NCI-H1105 (cell line): ENCODE measurements around the gene OR2T10.
"Not testable (repeated sequence)": the region's sequence is repeated elsewhere in the genome, so short reads cannot be mapped to it uniquely, and the experiment has no call there.

Source experiments
- DNase-seq: peaks from one replicate; lab custom pipeline; 2025; lab: John Stamatoyannopoulos, UW

Gene OR2T10

GRCh38 chr1:248593226-248593625, 4.3 kb downstream of the OR2T10 start:
- no peak for DNase-seq

DNA sequence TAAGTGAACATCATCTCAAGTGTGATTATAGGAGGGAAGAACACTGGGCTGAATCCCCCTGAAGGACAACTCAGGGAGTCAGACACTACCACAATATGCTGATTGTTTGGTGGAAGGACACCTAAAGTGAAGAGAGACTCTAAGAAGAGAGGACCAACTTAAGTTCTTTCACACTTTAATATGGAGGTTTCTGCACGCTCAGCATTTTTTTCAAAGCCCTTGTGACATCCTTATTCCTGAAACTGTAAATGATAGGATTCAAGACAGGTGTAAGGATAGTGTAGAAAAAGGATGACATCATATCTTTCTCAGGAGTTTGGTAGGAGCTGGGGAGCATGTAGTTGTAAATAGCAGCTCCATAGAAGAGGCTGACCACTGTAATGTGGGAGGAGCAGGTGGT, 4.8 kb downstream of the OR2T10 start:
- DNase-seq, result no peak

DNA sequence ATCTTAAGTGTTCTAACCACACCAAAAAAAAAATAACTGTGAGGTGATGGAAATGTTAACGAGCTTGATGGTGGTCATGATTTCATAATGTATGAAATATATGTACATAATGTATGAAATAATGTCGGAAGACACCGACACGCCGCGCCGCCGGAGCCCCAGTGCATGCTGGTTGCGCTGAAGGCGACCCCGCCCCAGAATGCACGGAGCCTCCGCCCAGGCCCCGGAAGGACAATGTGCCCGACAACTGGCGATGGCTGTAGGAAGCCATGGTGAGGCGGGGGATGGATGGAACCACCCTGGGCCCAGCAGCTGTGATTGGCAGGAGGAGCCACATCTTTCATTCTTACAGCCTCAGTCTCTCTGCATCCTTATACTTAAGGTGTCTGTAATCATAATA, 7.4 kb downstream of the OR2T10 start:
- no peak for DNase-seq

- no peak for DNase-seq
These were observed 8.2 kb downstream of the OR2T10 start for GRCh38 chr1:248589334-248589733.

GRCh38 chr1:248585266-248585665, 12.2 kb downstream of the OR2T10 start:
- DNase-seq, result no peak

GRCh38 chr1:248576260-248576980, 21.1 kb downstream of the OR2T10 start:
- no peak for DNase-seq

GRCh38 chr1:248574657-248575056, 22.8 kb downstream of the OR2T10 start, which contains the start of gene OR2T34:
OR2T34 (minus strand) TSS chr1:248574757; CDS start chr1:248574757, 0 bp downstream.
- DNase-seq, result not testable (repeated sequence)

GRCh38 chr1:248573856-248574255, 23.6 kb downstream of the OR2T10 start:
- not testable (repeated sequence) for DNase-seq

DNA sequence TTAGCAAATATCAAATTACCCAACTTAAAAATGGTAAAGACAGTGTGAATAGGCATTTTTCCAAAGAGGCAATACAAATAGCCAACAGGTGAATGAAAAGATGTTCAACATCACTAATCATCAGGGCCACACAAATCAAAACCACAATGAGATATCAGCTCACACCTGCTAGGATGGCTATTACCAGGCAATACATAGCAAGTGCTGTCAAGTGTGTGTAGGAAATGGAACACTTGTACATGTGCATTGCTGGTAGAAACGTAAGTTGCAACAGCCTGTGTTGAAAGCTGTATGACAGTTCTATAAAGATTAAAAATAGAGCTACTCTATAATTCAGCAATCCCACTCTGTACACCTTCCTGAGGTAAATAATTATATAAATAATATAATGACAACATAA, 25.5 kb downstream of the OR2T10 start:
- DNase-seq, result not testable (repeated sequence)

- not testable (repeated sequence) for DNase-seq
These were observed 26.7 kb downstream of the OR2T10 start for GRCh38 chr1:248570811-248571210.

- not testable (repeated sequence) for DNase-seq
These were observed 28.5 kb downstream of the OR2T10 start for GRCh38 chr1:248569049-248569448.

DNA sequence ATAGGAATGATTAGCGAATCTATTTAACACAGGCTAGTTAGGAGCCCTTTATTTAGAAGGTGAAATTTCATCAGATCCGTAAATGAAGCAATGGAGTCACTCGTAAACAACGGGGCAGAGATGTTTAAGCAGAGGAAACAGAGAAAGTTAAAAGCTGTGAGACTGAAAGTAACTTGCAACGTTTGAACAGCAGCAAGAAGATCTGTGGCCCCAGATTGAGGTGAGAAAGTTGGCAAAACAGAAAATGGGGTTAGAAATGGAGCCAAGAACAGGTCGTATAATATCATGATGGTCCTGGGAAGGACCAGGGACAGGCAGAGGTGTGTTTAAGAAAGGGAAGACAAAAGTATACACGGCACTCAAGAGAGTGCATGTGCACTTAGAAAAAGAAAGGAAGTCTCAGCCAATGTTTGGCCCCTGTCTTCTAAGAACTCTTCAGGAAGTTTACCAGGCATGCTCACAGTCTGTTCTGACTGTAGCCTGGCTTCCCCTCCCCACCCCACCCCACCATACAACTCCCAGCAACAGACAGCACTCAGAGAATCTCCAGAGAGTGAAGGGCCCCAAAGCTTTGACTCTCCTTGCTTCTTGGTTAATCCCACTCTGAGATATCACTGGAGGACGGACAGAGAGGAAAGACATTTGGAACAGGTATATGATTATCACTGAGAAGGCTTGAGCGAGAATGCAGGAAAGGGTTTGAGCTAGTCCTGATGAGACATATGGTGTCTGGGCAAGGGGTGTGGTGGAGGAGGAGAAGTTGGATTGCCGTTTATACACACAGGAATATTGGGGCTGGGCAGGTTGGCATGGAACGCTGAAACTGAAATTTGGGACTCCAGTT, 31.7 kb downstream of the OR2T10 start:
- not testable (repeated sequence) for DNase-seq

DNA sequence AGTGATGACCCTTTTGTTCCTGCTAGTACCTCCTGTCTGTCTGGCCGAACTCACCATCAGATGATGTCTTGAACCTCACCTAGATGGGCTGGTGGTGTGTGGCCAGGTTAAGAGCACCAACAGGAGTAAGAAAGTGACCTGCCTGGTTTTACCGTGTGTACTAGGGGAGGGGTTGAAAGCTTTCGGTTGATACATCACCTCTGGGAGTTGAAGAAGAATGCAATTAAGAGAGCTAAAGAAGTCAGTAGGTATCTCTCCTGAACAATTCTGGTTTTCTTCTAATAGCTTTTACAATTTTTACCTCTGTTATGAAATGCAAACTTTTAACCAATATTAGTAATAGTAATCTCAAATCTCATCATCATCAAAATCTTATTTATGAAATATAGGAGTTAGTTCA, 34.8 kb downstream of the OR2T10 start, which contains the start of gene OR2T29:
Gene OR2T29 (minus strand): TSS at position 101 of the 400 bp plus-strand sequence. CDS start 3,281 bp downstream, outside the sequence.
- not testable (repeated sequence) for DNase-seq

- DNase-seq, result not testable (repeated sequence)
These were observed 46.5 kb downstream of the OR2T10 start for GRCh38 chr1:248551027-248551426.

DNA sequence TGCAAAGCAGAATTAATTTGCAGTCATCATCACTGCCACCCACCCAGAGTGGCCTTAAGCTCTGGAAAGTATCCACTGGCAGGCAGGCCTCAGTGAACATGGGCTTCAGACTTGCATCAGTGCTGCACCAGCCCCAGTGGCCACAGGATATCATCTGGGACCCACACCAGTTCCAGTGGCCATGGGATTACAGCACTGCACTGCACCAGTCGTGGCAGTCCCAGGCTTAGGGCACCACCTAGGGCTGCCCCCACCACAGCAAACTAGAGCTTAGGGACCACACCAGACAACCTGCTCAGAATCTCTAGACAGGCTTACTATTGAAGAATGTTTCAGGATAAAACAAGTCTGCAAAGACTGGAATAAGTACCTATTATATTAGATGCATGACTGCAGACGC, 50.1 kb downstream of the OR2T10 start:
- not testable (repeated sequence) for DNase-seq
